ENCODE measurements around the gene FAM222A.
A peak's percentile ranks its signal among the peaks of the same experiment; 100 is the strongest.

Gene FAM222A

DNA sequence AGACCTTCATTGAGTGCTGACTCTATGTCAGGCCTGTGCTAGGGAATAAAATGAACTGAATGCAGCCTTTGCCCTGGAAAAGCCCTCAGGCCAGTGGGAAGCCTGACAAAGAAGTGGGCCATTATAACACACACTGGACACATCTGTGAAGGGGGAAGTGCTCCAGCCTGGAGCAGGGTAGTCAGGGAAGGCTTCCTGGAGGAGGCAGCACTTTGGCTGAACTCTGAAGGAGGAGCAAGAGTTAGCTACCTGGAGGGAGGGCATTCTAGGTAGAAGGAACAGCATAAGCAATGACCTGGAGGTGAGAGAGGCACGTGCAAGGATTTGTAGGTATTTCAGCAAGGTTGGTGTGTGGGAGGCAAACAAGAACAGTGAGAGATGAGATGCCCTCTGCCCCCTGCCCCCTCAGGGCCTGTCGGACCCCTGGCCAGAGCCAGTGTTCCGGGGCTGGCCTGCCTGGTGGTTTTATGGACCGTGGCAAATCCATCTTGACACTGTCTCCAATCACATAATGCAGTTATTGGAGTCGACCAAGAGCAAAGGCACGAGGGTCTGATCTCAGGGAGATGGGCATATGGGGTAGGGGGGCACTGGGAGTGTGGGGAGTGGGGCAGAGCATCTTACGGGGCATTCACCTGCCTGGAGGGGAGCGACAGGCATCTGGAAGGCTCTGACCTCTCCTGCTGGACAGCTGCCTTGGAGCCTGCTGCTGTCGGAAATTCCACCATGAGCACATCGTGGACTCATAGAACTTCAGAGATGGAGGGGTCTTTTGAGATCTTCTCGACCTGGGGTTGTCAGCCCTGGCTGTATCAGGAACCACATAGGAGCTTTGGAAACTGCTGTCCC, 2.7 kb upstream of the FAM222A start:
- no peak for DNase-seq (ENCODE audit: low spot score)

- DNase-seq (ENCODE audit: low spot score): no peak
These were observed 1.8 kb upstream of the FAM222A start for GRCh38 chr12:109711596-109712461.

GRCh38 chr12:109714141-109714912, 702 bp downstream of the FAM222A start:
- peak; percentile 80 for DNase-seq (ENCODE audit: low spot score)

DNA sequence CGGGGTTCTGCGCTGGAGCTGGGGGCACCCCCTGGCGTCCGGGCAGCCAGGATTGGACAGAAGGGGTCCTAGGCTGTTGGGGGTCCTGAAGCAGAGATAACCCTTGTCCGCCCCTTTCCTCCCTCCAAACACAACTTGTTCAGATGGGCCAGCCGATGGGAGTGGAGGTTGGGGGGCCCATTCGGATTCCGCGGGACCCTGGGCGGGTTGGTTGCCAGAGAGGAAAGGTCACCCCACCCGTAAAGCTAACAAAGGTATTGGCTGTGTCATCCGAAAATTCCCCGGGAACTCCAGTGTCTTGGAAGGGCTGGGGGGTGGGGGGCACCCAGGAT, 1.3 kb downstream of the FAM222A start:
- DNase-seq (ENCODE audit: low spot score): no peak

DNA sequence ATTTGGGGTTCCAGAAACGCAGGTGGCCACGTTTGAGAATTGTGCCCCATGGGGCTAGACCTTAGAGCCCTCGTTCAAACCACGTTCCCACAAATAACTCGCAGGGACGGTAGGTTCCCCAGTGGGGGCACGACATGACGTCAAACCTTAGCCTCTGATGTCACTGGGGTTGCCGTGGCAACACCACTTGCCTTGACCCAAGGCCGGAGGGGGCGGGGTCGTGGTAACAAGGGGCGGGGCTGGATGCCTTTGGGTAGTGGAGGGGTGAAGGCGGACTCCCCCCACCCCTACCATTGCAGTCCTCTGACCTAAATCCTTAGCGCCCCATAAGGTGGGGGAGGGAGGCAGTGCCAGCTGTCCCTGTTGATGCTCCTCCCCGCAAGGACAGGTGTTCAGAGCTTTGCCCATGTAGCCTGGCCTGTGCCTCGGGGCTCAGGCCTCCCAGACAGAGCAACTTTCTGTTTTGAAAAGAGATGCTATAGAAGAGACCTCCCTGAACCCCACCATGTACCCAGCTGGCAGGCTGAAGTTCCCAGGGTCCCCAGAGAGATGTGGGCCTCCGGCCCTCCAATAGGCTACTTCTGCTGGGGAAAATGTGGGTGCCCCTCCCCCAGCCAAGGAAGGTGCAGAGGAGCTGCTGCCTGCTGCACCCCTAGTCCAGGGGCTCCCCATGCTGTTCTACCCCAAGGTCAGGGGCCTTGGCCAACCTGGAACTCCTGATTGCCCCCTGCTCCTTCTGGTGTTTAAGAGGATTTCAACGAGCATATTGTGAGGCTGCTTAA, 1.9 kb downstream of the FAM222A start:
- no peak for DNase-seq (ENCODE audit: low spot score)

DNA sequence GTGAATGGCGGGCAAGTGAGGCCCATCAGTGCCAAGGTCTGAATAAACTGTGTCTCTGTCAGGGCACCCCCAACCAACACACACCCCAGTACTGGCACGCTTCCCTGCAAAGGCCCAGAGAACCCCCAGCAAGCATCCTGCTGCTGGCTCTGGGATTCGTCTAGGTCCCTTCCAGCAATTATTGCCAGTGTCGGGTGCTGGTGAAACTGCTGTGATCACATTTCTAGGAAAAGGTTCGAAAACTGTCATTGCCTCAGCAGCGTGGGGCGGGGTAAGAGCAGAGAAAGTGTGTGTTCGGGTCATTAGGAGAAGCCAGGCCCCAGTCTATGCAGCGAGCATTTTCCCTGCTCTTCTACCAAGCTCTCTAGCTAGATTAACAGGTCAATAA, 2.5 kb downstream of the FAM222A start:
- DNase-seq (ENCODE audit: low spot score): no peak

DNA sequence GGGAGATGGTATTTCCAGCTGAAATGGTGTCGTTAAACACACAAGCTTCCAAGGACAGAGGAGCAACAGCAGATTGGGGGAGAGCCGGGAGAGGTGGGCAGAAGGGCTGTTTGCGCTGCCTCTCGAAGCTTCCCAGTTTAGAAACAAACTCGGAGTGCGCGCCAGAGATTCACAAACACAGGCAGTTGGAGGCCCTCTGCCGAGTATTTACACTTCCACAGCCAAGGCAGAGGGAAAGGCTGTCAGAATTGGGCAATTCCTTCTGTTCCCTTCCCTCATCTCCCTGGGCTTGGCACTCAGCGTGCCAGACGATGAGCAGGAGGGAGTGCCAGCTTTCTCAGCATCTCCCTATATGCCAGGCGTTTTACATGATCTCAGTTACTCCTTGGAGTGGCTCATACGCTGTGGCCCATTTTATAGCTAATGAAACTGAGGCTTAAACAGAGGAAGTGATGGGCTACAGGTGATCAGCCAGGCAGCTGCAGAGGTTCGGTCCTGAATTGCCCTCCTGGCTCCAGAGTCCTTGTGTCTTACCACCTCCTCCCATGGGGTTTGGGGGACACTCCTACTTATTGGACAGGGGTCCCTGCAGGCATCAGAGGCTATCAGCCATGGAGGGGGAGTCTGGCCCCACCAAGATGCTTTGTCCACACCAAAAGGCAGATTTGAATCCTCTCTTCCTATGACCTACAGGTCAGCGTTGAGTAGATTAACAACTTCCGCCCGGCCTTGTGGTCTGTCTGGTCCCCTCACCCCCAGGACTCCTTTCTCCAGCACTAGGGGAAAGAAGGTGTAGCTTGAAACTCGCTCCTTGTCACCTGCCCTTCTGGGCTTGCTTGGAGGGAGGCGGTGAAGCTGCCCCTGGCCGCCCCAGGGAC, 3.1 kb downstream of the FAM222A start:
- no peak for DNase-seq (ENCODE audit: low spot score)

GRCh38 chr12:109717390-109718357, 4.0 kb downstream of the FAM222A start:
- no peak for DNase-seq (ENCODE audit: low spot score)

DNA sequence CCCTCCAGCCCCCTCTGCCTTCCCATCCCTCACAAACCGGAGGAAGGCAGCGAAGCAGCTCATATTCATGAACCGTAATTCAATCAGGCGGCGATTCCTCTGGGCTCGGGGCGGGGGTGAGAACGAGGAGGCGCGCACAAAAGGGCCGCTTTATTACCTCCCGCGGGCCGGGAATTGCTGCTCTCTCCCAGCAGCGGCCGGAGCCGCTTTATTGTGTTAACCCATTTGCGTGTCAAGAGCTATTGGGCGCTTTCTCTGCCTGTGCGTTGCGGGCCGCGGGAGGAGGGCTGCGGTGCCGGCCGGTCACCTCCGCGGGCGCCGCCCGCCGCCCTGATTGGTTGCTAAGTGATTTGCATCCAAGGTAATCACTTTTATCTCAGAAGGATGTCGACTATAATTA, 4.8 kb downstream of the FAM222A start:
- no peak for DNase-seq (ENCODE audit: low spot score)

- DNase-seq (ENCODE audit: low spot score): peak; percentile 85
These were observed 5.7 kb downstream of the FAM222A start for GRCh38 chr12:109719123-109720022.

DNA sequence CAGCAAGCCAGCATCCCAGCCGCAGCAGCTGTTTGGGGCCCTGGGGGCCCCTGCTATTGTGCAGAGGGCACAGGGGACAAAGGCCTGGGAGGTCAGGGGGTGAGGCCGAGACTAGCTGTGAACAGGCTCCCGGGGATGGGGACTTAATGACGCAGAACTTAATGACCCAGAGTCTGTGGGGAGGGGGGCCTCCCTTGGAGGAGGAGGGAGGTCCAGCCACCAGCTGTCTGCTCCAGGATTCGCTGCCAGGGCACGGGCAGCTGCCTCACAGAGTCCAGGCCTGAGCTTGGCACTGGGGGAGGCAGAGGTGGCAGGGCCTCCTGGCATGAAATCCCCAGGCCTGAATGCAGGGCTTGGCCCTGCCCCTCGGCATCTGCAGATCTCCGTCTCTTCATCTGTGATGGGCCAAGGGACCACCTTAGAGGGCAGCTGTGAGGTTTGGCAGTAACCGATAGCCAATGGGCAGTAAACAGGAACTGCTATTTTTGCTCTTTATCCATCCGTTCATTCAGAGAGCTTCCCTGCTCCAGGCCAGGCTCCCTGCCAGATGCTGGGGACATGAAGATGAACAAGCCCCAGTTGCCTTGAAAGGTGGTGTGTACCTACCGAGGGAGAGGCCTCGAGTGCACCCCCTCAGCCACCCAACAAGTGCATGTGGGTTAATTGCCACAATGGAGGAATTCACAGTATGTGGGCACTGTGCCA, 6.7 kb downstream of the FAM222A start:
- DNase-seq (ENCODE audit: low spot score): no peak

DNA sequence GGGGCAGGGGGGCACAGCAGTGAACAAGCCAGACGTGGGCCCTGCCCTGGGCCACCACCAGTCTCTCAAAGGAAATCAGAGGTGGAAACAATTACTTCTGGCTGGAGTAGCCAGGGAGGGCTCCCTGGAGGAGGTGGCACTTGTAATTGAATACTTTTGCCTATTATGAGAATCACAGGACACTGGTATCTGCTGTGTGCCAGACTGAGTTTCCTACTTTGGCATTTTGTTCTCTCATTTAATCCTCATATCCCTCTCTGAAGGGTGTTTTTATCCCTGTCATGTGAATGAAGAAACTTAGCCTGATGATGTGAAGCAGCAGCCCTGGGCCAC, 7.2 kb downstream of the FAM222A start:
- no peak for DNase-seq (ENCODE audit: low spot score)

- no peak for DNase-seq (ENCODE audit: low spot score)
These were observed 7.7 kb downstream of the FAM222A start for GRCh38 chr12:109721276-109721675.

- no peak for DNase-seq (ENCODE audit: low spot score)
These were observed 8.5 kb downstream of the FAM222A start for GRCh38 chr12:109722022-109722720.

DNA sequence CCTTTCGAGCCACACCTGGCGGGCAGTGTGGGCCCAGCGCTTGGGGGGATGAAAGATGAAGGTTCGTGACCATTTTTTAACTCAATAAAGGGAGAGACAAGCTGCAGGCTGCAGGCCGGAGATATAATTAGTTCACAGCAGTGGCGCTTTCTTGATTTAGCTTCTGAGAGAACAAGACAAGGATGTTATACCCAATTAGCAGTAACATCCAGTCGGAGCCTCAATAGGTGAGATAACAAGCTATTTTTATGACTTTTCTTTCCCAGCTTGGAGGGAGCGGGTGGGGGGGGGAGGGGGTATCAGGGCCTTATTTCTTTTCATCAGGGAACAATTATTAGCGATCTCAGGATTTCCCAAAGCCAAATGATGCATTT, 9.1 kb downstream of the FAM222A start:
- DNase-seq (ENCODE audit: low spot score): no peak

DNA sequence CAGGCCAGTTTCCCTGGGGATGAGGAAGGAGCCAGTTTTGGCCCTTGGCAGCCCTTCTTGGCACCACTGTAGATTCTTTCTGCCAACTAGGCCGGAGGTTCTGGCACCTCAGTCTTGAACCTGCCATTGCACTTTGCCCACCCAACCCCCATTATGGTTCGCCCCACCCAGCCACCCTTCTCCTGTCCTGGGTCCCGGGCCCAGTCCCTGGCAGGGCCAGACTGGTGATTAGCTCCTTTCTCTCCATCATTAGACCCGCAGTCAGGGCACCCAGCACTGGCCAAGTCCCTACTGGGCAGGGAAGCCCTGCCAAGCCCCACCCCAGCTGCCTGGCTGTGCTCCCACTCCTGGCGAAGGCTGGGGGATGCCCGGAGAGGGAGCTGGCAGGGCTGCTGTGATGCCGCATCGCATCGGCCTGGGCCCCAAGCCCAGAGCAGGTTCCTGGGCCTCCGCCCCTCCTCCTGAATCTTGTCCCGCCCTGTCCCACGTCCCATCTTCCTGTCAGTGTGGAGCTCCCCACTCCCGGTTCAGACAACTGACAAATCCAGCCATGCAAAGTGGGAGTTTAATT, 9.8 kb downstream of the FAM222A start:
- DNase-seq (ENCODE audit: low spot score): no peak

GRCh38 chr12:109724321-109724892, 10.8 kb downstream of the FAM222A start:
- DNase-seq (ENCODE audit: low spot score): no peak

All from HuH-7 (cell line).